Inflammatory macrophage treated with lipopolysaccharide for 4 hours (primary cell): ENCODE measurements around the gene GDF15.
"Not testable (repeated sequence)": the region's sequence is repeated elsewhere in the genome, so short reads cannot be mapped to it uniquely, and the experiment has no call there.

Experiments
- DNase-seq: peaks from one replicate; pipeline ENCODE4 v3.0.0-alpha.2; 2020

Gene GDF15

GRCh38 chr19:18364277-18364825 is 21.6 kb upstream of the GDF15 start:
- not testable (repeated sequence) for DNase-seq

- DNase-seq, result peak; percentile 96
These were observed 21.0 kb upstream of the GDF15 start for GRCh38 chr19:18364826-18365528.

DNA sequence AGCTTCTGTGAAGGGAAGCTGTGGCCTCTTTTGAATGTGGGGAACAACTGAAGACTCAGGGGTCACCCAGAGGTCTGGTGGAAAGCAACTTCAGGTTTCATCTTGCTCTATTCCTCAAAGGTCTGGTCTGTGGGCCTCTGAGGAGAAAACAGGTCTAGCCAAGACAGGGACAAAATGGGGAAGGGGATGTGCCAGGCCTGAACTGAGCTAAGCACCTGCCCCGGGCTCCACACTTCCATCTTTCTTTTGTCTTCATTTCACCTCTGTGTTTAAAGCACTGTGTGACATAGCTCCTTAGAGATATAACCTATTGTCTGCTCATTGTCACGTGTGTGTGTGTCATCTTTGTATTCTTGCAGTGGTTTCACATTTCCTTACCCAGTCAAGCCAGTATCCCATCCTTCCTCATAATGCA is 19.9 kb upstream of the GDF15 start:
- peak; percentile 88 for DNase-seq

GRCh38 chr19:18368504-18369222 is 17.3 kb upstream of the GDF15 start:
- DNase-seq, result no peak

DNA sequence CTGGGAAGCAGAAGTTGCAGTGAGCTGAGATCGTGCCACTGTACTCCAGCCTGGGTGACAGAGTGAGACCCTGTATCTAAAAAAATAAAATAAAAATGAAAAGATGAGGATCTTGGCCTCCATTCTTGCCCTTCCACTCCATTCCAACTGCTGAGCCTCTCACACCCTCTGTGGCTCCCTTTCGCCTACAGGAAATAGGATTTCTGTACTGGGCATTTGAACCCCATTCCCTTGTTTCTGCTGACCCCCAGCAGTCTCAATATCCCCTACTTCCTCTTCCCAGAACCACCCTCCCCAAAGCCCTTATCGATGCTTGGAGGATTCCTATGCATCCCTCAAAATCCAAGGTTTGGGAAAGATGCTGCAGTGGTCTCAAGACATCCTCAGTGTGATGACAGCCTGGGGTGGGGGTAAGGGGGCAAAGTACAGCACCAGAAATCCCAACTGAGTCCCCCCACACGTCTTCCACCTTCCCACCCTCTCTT is 12.5 kb upstream of the GDF15 start:
- no peak for DNase-seq

- peak; percentile 99 for DNase-seq
These were observed 11.9 kb upstream of the GDF15 start for GRCh38 chr19:18373892-18374629.

DNA sequence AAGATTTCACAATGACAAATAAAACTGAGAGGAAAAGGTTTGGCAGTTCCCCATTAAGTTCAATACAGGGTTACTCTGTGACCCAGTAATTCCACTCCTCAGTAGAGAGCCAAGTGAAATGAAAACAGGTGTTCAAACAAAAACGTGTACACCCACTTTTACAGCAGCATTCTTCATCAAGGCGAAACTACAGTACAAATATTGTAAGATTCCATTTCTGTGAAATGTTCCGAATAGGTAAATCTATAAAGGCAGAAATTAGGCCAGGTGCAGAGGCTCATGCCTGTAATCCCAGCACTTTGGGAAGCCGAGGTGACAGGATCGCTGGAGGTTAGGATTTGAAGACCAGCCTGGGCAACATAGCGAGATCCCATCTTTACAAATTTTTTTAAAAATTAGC is 8.9 kb upstream of the GDF15 start:
- DNase-seq, result no peak

DNA sequence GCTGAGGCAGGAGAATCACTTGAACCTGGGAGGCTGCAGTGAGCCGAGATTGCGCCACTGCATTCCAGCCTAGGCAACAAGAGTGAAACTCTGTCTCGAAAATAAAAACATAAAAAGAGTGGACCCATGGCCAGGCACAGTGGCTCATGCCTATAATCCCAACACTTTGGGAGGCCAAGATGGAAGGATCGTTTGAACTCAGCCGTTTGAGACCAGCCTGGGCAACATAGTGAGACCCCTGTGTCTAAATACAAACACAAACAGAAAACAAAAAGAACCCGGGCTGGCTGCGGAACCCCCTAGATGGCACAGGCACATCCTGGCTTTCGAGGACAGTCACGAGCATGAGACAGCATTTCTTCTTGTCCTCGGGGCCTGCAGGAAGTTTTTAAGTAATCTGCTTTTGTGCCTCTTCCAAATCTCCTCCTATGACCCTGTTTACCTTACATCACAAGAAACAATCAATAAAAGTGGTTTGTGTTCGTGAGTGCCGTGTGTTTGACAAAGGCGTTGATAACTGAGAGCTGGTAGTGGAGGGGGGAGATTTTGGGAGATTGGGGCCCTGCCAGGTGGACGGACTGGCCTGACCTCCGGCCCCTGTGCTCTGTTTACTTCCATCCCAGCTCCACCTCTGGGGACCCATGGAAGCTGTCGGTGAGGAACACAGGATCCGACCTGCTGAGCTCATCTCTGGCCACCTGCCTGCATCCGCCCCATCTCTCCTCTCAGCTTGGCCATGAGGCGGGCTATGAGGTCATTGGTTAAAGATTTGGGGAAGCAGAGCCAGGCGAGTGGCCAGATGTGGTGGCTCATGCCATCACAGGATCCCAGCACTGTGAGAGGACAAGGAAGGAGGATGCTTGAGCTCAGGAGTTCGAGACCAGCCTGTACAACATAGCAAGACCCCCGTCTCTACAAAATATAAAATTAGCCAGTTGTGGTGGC is 5.9 kb upstream of the GDF15 start:
- peak; percentile 85 for DNase-seq

- DNase-seq, result no peak
These were observed 5.1 kb upstream of the GDF15 start for GRCh38 chr19:18380843-18381242.

DNA sequence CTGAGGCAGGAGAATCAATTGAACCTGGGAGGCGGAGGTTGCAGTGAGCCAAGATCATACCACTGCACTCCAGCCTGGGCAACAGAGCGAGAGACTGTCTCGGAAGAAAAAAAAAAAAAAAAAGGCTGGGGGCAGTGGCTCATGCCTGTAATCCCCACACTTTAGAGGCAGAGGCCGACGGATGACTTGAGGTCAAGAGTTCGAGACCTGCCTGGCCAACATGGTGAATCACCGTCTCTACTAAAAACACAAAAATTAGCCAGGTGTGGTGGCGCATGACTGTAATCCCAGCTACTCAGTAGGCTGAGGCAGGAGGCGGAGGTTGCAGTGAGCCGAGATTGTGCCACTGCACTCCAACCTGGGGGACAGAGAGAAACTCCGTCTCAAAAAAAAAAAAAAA is 2.3 kb upstream of the GDF15 start:
- not testable (repeated sequence) for DNase-seq

DNA sequence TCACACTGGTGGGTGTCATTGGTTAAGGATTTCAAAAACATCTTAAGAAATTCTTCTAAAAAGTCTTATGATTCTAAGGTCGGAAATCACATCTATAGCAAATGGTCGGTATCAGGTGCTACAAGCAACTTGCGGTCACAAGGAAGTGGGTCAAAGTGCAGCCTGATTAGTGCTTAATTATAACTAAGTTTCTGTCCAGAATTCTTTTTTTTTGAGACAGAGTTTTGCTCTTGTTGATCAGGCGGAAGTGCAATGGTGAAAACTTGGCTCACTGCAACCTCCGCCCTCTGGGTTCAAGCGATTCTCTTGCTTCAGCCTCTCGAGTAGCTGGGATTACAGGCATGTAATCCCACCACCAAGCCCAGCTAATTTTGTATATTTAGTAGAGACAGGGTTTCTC is 1.2 kb upstream of the GDF15 start:
- no peak for DNase-seq

- no peak for DNase-seq
These were observed 641 bp upstream of the GDF15 start for GRCh38 chr19:18385359-18385674.

DNA sequence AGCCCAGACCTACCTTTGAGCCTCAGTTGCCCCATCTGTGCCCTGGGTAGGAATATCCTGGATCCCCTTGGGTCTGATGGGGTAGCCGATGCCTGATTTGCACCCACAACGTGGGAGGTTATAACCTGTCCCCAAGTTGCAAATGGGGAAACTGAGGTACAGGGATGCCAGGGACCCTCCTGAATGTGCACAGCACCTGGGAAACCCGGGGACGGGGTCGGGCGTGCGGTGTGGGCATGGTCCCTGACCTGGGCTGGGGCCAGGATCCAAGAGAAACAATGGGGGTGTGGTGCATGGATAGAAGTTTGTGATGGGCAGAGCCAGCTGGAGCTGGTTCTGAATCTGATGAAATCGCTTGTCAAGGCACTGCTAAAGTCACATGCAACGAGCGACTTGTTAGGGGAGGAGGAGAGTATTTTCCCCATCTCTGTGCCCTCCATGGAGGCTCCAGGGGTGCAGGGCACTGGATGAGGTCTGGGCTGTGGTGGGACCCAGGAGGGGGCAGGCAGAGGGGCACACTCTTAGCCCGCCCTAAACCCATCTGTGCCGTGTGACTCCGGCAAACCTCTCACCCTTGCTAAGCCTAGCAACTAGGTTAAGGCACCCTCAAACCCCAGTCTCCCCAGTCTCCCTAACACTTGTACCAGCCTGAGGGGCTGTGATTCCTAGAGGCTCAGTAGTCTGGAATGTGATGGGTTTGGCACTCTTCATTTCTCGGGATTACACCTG is 749 bp downstream of the GDF15 start:
- peak; percentile 37 for DNase-seq

GRCh38 chr19:18388100-18388959 is 2.4 kb downstream of the GDF15 start:
- peak; percentile 92 for DNase-seq

GRCh38 chr19:18388960-18389725 is 3.2 kb downstream of the GDF15 start:
- DNase-seq, result no peak

DNA sequence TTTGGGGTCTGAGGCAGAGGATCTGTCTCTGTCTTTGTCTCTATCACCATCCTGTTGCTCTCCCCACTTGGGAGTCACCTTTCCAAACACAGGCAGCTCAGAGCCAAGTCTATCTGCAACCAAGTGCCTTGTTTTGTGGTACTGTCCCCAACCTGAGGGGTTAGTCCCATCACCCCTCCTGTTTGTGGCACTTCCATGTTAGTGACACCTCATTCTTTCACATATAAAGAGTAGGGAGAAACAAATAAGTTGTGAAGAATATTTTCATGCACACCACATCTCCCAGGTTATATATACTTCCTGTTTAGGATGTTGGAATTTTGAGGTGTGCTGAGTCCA is 3.7 kb downstream of the GDF15 start:
- DNase-seq, result no peak

DNA sequence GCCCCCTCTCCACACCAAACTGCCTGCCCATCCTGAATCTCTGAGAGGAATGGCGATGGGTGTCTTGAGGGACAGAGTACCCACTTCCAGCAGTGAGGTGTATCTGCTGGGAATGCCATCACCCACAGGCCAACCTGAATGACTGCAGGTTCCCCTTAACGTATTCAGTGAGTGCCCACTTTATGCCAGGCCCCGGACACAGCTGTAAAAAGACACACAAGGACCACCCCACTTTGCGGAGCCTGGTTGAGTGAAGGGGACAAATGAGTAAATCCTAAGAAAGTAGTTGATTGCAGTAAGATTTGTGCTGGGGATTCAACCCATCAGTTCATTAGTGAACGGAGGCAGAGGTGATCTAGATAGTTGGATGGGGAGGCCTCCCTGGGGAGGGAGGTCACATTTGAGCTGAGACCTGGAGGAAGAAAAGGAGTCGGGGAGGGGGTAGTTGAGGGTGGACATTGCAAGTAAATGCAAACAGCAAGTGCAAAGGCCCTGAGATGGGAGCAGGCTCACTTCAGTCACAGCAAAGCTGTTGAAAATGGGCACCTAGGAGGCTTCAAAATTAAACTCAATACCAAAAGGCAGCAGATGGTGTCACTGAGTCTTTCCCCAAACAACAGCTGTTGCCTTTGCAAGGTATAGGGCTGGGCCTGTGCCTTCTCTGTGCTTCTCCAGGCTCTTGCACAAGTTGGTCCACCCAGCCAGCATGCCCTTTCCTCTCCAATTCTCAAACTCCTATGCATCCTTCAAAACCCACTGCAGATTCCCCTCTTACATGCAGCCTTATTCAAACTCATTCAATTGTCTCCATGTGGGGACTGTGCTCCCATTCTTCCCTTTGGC is 4.3 kb downstream of the GDF15 start:
- DNase-seq, result no peak

- DNase-seq, result no peak
These were observed 5.6 kb downstream of the GDF15 start for GRCh38 chr19:18391509-18392075.

DNA sequence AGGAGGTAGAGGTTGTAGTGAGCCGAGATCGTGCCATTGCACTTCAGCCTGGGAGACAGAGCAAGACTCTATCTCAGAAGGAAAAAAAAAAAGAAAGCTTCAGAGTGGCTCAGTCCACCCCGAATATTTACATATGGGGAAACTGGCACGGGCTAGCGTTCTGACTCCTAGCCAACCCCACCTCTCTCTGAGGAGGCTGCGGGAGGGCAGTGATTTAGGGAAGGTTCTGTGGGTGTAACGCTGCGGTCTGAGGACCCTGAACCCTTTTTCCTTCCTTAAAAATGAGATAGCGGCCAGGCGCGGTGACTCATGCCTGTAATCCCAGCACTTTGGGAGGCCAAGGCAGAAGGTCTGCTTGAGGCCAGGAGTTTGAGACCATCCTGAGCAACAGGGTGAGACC is 6.5 kb downstream of the GDF15 start:
- DNase-seq, result peak; percentile 96
